ENCODE measurements around the gene PSME1. TPM values are rescaled to one million over a fixed set of nuclear protein-coding genes. Genes with fewer than 3 reads are reported as not detected.

PSME1 gene
- total RNA-seq, 2 donors from 2014 or later = 68.6 to 108 TPM

GRCh38 chr14:24098927-24099813 is 36.8 kb upstream of the PSME1 start:
- Mint-ChIP-seq H3K9me3 (peaks cover 12% of the 10 kb centered on the region), H3K27ac (no peak overlapping the region), H3K4me3 (no peak overlapping the region), H3K4me1 (peaks cover 10% of the 10 kb centered on the region), H3K27me3 (ENCODE audit: insufficient read depth) (no peaks in the 10 kb centered on the region), H3K36me3 (ENCODE audit: low read depth) (peaks cover 46% of the 10 kb centered on the region)
- no peak overlapping the region for H3K9ac ChIP-seq (ENCODE audit: extremely low read depth, low read length, poor library complexity, severe bottlenecking)
- no peaks in the 10 kb centered on the region for H3K27me3 ChIP-seq (ENCODE audit: control insufficient read depth, insufficient read depth, low read length, poor library complexity, severe bottlenecking)
- peaks cover 7% of the 10 kb centered on the region for H3K36me3 ChIP-seq (ENCODE audit: control insufficient read depth, insufficient read depth, low read length)
- no peak for TF ChIP-seq CTCF (conservative IDR thresholded peaks at IDR 0.05)
- H3K9me3 ChIP-seq (ENCODE audit: control insufficient read depth, low read length) = peaks cover 11% of the 10 kb centered on the region
- H3K4me1 ChIP-seq (ENCODE audit: control insufficient read depth, insufficient read depth, low read length) = no peaks in the 10 kb centered on the region
- no peak overlapping the region for H3K27ac ChIP-seq (ENCODE audit: low read depth, low read length)
- H3K4me3 ChIP-seq (ENCODE audit: low read length) = no peak overlapping the region
- no peak for DNase-seq
- 91 to 100% methylated on average over 4 to 17 of the region's 17 CpGs for WGBS, 2 experiments (ENCODE audit: insufficient coverage in 1 of 2, insufficient read length in 1 of 2)

GRCh38 chr14:24100197-24100981 is 35.6 kb upstream of the PSME1 start:
- no peak for DNase-seq
- H3K27ac ChIP-seq (ENCODE audit: low read depth, low read length) = no peak overlapping the region
- H3K9ac ChIP-seq (ENCODE audit: extremely low read depth, low read length, poor library complexity, severe bottlenecking) = no peak overlapping the region
- Mint-ChIP-seq H3K9me3 (peaks cover 23% of the 10 kb centered on the region), H3K4me3 (no peak overlapping the region), H3K36me3 (ENCODE audit: low read depth) (peaks cover 55% of the 10 kb centered on the region), H3K27ac (no peak overlapping the region), H3K4me1 (peaks cover 5% of the 10 kb centered on the region), H3K27me3 (ENCODE audit: insufficient read depth) (no peaks in the 10 kb centered on the region)
- H3K36me3 ChIP-seq (ENCODE audit: control insufficient read depth, insufficient read depth, low read length) = peaks cover 8% of the 10 kb centered on the region
- no peak overlapping the region for H3K4me3 ChIP-seq (ENCODE audit: low read length)
- WGBS, 2 experiments (ENCODE audit: insufficient coverage in 1 of 2, insufficient read length in 1 of 2) = 88 to 95% methylated on average over 3 to 4 of the region's 4 CpGs
- peaks cover 23% of the 10 kb centered on the region for H3K9me3 ChIP-seq (ENCODE audit: control insufficient read depth, low read length)
- no peaks in the 10 kb centered on the region for H3K27me3 ChIP-seq (ENCODE audit: control insufficient read depth, insufficient read depth, low read length, poor library complexity, severe bottlenecking)
- no peak for TF ChIP-seq CTCF (conservative IDR thresholded peaks at IDR 0.05)
- H3K4me1 ChIP-seq (ENCODE audit: control insufficient read depth, insufficient read depth, low read length) = no peaks in the 10 kb centered on the region

GRCh38 chr14:24100982-24101494 is 35.0 kb upstream of the PSME1 start:
- H3K27me3 Mint-ChIP-seq (ENCODE audit: insufficient read depth) = no peaks in the 10 kb centered on the region
- H3K4me3 ChIP-seq (ENCODE audit: low read length) = no peak overlapping the region
- 98% methylated on average over 3 of the region's 3 CpGs; no CpG with 5 or more reads in 1 of the 2 experiments for WGBS, 2 experiments (ENCODE audit: insufficient coverage in 1 of 2, insufficient read length in 1 of 2)
- no peaks in the 10 kb centered on the region for H3K4me1 ChIP-seq (ENCODE audit: control insufficient read depth, insufficient read depth, low read length)
- H3K4me3 Mint-ChIP-seq = no peak overlapping the region
- H3K9ac ChIP-seq (ENCODE audit: extremely low read depth, low read length, poor library complexity, severe bottlenecking) = no peak overlapping the region
- H3K4me1 Mint-ChIP-seq = no peaks in the 10 kb centered on the region
- peaks cover 29% of the 10 kb centered on the region for H3K9me3 Mint-ChIP-seq
- no peak for TF ChIP-seq CTCF (conservative IDR thresholded peaks at IDR 0.05)
- peaks cover 8% of the 10 kb centered on the region for H3K36me3 ChIP-seq (ENCODE audit: control insufficient read depth, insufficient read depth, low read length)
- no peaks in the 10 kb centered on the region for H3K27me3 ChIP-seq (ENCODE audit: control insufficient read depth, insufficient read depth, low read length, poor library complexity, severe bottlenecking)
- H3K27ac ChIP-seq (ENCODE audit: low read depth, low read length) = no peak overlapping the region
- no peak overlapping the region for H3K27ac Mint-ChIP-seq
- peaks cover 24% of the 10 kb centered on the region for H3K9me3 ChIP-seq (ENCODE audit: control insufficient read depth, low read length)
- peaks cover 54% of the 10 kb centered on the region for H3K36me3 Mint-ChIP-seq (ENCODE audit: low read depth)
- no peak for DNase-seq

Data from endodermal cell (in vitro differentiated cells).